ENCODE data around the gene CELF2. TPM values are rescaled to one million over a fixed set of nuclear protein-coding genes. Genes with fewer than 3 reads are reported as not detected.

Gene CELF2
- polyA plus RNA-seq, 1 donor from 2014 or later: 55.5 TPM

GRCh38 chr10:11165591-11166543 is 148.2 kb downstream of the CELF2 start:
- Histone ChIP-seq H3K4me2 (ENCODE audit: low read length) (peak overlapping the region; percentile 68), H3K9me3 (ENCODE audit: low read length) (no peaks in the 10 kb centered on the region), H3K9ac (ENCODE audit: low read length) (peak overlapping the region; percentile 84), H2AFZ (ENCODE audit: low read depth, low read length) (no peak overlapping the region), H3K4me3 (ENCODE audit: low read length) (peak overlapping the region; percentile 79), H3K79me2 (replicated peaks; ENCODE audit: insufficient read depth, low read length) (peaks cover 56% of the 10 kb centered on the region), H3K27me3 (ENCODE audit: insufficient read depth, low read depth, low read length) (no peaks in the 10 kb centered on the region), H3F3A (ENCODE audit: insufficient read depth, low read length, poor library complexity, severe bottlenecking) (no peaks in the 10 kb centered on the region), H4K20me1 (ENCODE audit: insufficient read depth) (no peaks in the 10 kb centered on the region), H3K36me3 (ENCODE audit: insufficient read depth, low read length) (no peaks in the 10 kb centered on the region), H3K27ac (ENCODE audit: low read length) (peak overlapping the region; percentile 84), H3K9me2 (ENCODE audit: insufficient read depth, low read length) (no peaks in the 10 kb centered on the region)
- peak; percentile 69 for TF ChIP-seq RAD21 (conservative IDR thresholded peaks at IDR 0.05)
- peak; percentile 44 for TF ChIP-seq TAF1 (IDR thresholded peaks at IDR 0.05; ENCODE audit: low read depth)
- TF ChIP-seq EP300 (conservative IDR thresholded peaks at IDR 0.05; ENCODE audit: poor library complexity, severe bottlenecking): no peak
- peak; percentile 73 for TF ChIP-seq SMC3 (conservative IDR thresholded peaks at IDR 0.05; ENCODE audit: poor library complexity)
- no peak for TF ChIP-seq EZH2 (IDR thresholded peaks at IDR 0.05; ENCODE audit: borderline replicate concordance, insufficient read depth, low read length, poor library complexity, severe bottlenecking)
- TF ChIP-seq, protein P1, sequence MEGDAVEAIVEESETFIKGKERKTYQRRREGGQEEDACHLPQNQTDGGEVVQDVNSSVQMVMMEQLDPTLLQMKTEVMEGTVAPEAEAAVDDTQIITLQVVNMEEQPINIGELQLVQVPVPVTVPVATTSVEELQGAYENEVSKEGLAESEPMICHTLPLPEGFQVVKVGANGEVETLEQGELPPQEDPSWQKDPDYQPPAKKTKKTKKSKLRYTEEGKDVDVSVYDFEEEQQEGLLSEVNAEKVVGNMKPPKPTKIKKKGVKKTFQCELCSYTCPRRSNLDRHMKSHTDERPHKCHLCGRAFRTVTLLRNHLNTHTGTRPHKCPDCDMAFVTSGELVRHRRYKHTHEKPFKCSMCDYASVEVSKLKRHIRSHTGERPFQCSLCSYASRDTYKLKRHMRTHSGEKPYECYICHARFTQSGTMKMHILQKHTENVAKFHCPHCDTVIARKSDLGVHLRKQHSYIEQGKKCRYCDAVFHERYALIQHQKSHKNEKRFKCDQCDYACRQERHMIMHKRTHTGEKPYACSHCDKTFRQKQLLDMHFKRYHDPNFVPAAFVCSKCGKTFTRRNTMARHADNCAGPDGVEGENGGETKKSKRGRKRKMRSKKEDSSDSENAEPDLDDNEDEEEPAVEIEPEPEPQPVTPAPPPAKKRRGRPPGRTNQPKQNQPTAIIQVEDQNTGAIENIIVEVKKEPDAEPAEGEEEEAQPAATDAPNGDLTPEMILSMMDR (IDR thresholded peaks at IDR 0.05; ENCODE audit: poor library complexity, severe bottlenecking): peak; percentile 80
- TF ChIP-seq POLR2AphosphoS5 (IDR thresholded peaks at IDR 0.05): peak; percentile 50
- TF ChIP-seq, protein P2, sequence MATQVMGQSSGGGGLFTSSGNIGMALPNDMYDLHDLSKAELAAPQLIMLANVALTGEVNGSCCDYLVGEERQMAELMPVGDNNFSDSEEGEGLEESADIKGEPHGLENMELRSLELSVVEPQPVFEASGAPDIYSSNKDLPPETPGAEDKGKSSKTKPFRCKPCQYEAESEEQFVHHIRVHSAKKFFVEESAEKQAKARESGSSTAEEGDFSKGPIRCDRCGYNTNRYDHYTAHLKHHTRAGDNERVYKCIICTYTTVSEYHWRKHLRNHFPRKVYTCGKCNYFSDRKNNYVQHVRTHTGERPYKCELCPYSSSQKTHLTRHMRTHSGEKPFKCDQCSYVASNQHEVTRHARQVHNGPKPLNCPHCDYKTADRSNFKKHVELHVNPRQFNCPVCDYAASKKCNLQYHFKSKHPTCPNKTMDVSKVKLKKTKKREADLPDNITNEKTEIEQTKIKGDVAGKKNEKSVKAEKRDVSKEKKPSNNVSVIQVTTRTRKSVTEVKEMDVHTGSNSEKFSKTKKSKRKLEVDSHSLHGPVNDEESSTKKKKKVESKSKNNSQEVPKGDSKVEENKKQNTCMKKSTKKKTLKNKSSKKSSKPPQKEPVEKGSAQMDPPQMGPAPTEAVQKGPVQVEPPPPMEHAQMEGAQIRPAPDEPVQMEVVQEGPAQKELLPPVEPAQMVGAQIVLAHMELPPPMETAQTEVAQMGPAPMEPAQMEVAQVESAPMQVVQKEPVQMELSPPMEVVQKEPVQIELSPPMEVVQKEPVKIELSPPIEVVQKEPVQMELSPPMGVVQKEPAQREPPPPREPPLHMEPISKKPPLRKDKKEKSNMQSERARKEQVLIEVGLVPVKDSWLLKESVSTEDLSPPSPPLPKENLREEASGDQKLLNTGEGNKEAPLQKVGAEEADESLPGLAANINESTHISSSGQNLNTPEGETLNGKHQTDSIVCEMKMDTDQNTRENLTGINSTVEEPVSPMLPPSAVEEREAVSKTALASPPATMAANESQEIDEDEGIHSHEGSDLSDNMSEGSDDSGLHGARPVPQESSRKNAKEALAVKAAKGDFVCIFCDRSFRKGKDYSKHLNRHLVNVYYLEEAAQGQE (IDR thresholded peaks at IDR 0.05; ENCODE audit: borderline replicate concordance): peak; percentile 66
- TF ChIP-seq MXI1 (conservative IDR thresholded peaks at IDR 0.05; ENCODE audit: poor library complexity, severe bottlenecking): no peak

- no peaks in the 10 kb centered on the region for H3K36me3 ChIP-seq (ENCODE audit: insufficient read depth, low read length)
- H3K4me2 ChIP-seq (ENCODE audit: low read length): peak overlapping the region; percentile 68
- no peaks in the 10 kb centered on the region for H3K9me3 ChIP-seq (ENCODE audit: low read length)
- no peak for TF ChIP-seq SMC3 (conservative IDR thresholded peaks at IDR 0.05; ENCODE audit: poor library complexity)
- TF ChIP-seq, protein P2 (IDR thresholded peaks at IDR 0.05; ENCODE audit: borderline replicate concordance): no peak
- TF ChIP-seq RAD21 (conservative IDR thresholded peaks at IDR 0.05): no peak
- no peak for TF ChIP-seq EZH2 (IDR thresholded peaks at IDR 0.05; ENCODE audit: borderline replicate concordance, insufficient read depth, low read length, poor library complexity, severe bottlenecking)
- TF ChIP-seq MXI1 (conservative IDR thresholded peaks at IDR 0.05; ENCODE audit: poor library complexity, severe bottlenecking): no peak
- no peak for TF ChIP-seq TAF1 (IDR thresholded peaks at IDR 0.05; ENCODE audit: low read depth)
- TF ChIP-seq, protein P1 (IDR thresholded peaks at IDR 0.05; ENCODE audit: poor library complexity, severe bottlenecking): no peak
- no peak for TF ChIP-seq EP300 (conservative IDR thresholded peaks at IDR 0.05; ENCODE audit: poor library complexity, severe bottlenecking)
- no peak for TF ChIP-seq POLR2AphosphoS5 (IDR thresholded peaks at IDR 0.05)
- H3K79me2 ChIP-seq (replicated peaks; ENCODE audit: insufficient read depth, low read length): peaks cover 63% of the 10 kb centered on the region
- H3K27me3 ChIP-seq (ENCODE audit: insufficient read depth, low read depth, low read length): no peaks in the 10 kb centered on the region
- H3K4me3 ChIP-seq (ENCODE audit: low read length): peak overlapping the region; percentile 79
- H4K20me1 ChIP-seq (ENCODE audit: insufficient read depth): no peaks in the 10 kb centered on the region
- no peaks in the 10 kb centered on the region for H3K9me2 ChIP-seq (ENCODE audit: insufficient read depth, low read length)
- peak overlapping the region; percentile 84 for H3K9ac ChIP-seq (ENCODE audit: low read length)
- H3K27ac ChIP-seq (ENCODE audit: low read length): peak overlapping the region; percentile 84
- H3F3A ChIP-seq (ENCODE audit: insufficient read depth, low read length, poor library complexity, severe bottlenecking): no peaks in the 10 kb centered on the region
- no peak overlapping the region for H2AFZ ChIP-seq (ENCODE audit: low read depth, low read length)
These were observed 148.9 kb downstream of the CELF2 start for GRCh38 chr10:11166550-11166949.
